GM11168 (cell line): ENCODE measurements around the gene KLF2.

Experiments
- in situ Hi-C: fragments of 300-500 bp; cut with MboI; formaldehyde crosslinking; loops from one replicate; pipeline ENCODE4 v1.12.0; 2022; ENCODE audit warnings: low sequenced_read_pairs; ENCODE audit not compliant: unreplicated experiment

Gene KLF2

GRCh38 chr19:16374436-16374835 is 49.8 kb downstream of the KLF2 start:
- in situ Hi-C loops: no loop called here

GRCh38 chr19:16375157-16375935 is 50.7 kb downstream of the KLF2 start:
- in situ Hi-C loops: loop anchor here (25.0 kb wide), 1 partner anchor 338 kb away; no protein-coding TSS in a partner anchor

- in situ Hi-C loops: loop anchor here (25.0 kb wide), 1 partner anchor 339 kb away; no protein-coding TSS in a partner anchor
Observed at GRCh38 chr19:16375936-16376185, 51.2 kb downstream of the KLF2 start.

- in situ Hi-C loops: loop anchor here (25.0 kb wide), 1 partner anchor 339 kb away; no protein-coding TSS in a partner anchor
Observed at GRCh38 chr19:16376241-16376640, 51.6 kb downstream of the KLF2 start.

GRCh38 chr19:16376649-16377048 is 52.0 kb downstream of the KLF2 start:
- in situ Hi-C loops: loop anchor here (25.0 kb wide), 1 partner anchor 339 kb away; no protein-coding TSS in a partner anchor

- in situ Hi-C loops: loop anchor here (25.0 kb wide), 1 partner anchor 340 kb away; no protein-coding TSS in a partner anchor
Observed at GRCh38 chr19:16377521-16377920, 52.9 kb downstream of the KLF2 start.
